HL-60 (cell line): ENCODE results near the gene PRR5.

Experiments
- DNase-seq, 2 experiments: peaks; one replicate each; pipeline ENCODE4 v3.0.0-alpha.2; 2010 to 2020; ENCODE audit warnings: low read depth in 1 of 2, low spot score in 1 of 2
- H3K27ac ChIP-seq: fragments of 250-450 bp; sonication (Bioruptor Pico); replicated peaks from 2 replicates; pipeline ENCODE4 v1.5.1; 2020; ENCODE audit warnings: mild to moderate bottlenecking, moderate library complexity
- H3K27me3 ChIP-seq: fragments of 250-450 bp; sonication (Bioruptor Pico); 2 replicates; pipeline ENCODE4 v1.5.1; 2021; ENCODE audit warnings: mild to moderate bottlenecking, moderate library complexity; ENCODE audit not compliant: insufficient read depth, poor library complexity, severe bottlenecking
- H3K4me3 ChIP-seq: replicated peaks from 2 replicates; pipeline ENCODE4 v1.5.1; 2011; ENCODE audit warnings: mild to moderate bottlenecking, control low read depth, low read length; ENCODE audit not compliant: insufficient read depth
- CTCF ChIP-seq: IDR thresholded peaks from one replicate; pipeline ENCODE4 v1.5.1; 2011; ENCODE audit warnings: low read length, control low read depth, inconsistent platforms; ENCODE audit not compliant: insufficient read depth
- GABPA ChIP-seq: IDR thresholded peaks from 2 replicates; pipeline ENCODE4 v1.6.1; 2012; ENCODE audit warnings: low read depth
- POLR2AphosphoS5 ChIP-seq: IDR thresholded peaks from 2 replicates; pipeline ENCODE4 v1.6.1; 2012; ENCODE audit warnings: low read depth
- REST ChIP-seq: IDR thresholded peaks from 2 replicates; pipeline ENCODE4 v1.6.1; 2012; ENCODE audit warnings: low read depth; ENCODE audit not compliant: insufficient replicate concordance
- SPI1 ChIP-seq: IDR thresholded peaks from 2 replicates; pipeline ENCODE4 v1.6.1; 2012; ENCODE audit warnings: low read depth, mild to moderate bottlenecking, borderline replicate concordance

PRR5 gene

GRCh38 chr22:44722611-44723010, 20.6 kb downstream of the PRR5 start:
- no peak for DNase-seq
- H3K4me3 ChIP-seq: no peak overlapping the region
- H3K27me3 ChIP-seq: no peaks in the 10 kb centered on the region
- TF ChIP-seq SPI1 (no peak), CTCF (no peak), POLR2AphosphoS5 (no peak), GABPA (no peak), REST (no peak)
- no peak overlapping the region for H3K27ac ChIP-seq

GRCh38 chr22:44723801-44724200, 21.8 kb downstream of the PRR5 start:
- H3K4me3 ChIP-seq: no peak overlapping the region
- DNase-seq: no peak
- TF ChIP-seq POLR2AphosphoS5 (no peak), SPI1 (no peak), REST (no peak), CTCF (no peak), GABPA (no peak)

GRCh38 chr22:44724416-44724815, 22.4 kb downstream of the PRR5 start:
- Histone ChIP-seq H3K27ac (no peak overlapping the region), H3K27me3 (no peaks in the 10 kb centered on the region), H3K4me3 (no peak overlapping the region)
- DNase-seq: no peak
- TF ChIP-seq CTCF (no peak), SPI1 (no peak), GABPA (no peak)

More at GRCh38 chr22:44723801-44724200, 21.8 kb downstream of the PRR5 start:
- Histone ChIP-seq H3K27me3 (no peaks in the 10 kb centered on the region), H3K27ac (no peak overlapping the region)

GRCh38 chr22:44724859-44725258, 22.9 kb downstream of the PRR5 start:
- Histone ChIP-seq H3K27ac (no peak overlapping the region), H3K4me3 (no peak overlapping the region), H3K27me3 (no peaks in the 10 kb centered on the region)
- no peak for DNase-seq
- no peak for TF ChIP-seq SPI1
- no peak for TF ChIP-seq REST
- no peak for TF ChIP-seq GABPA
- no peak for TF ChIP-seq POLR2AphosphoS5
- TF ChIP-seq CTCF: no peak
